H1 (cell line): Measurements from ENCODE around the gene POLDIP3. TPM values are rescaled to one million over a fixed set of nuclear protein-coding genes. Genes with fewer than 3 reads are reported as not detected.

ENCODE experiments used
- CTCF ChIA-PET: fragments of 300-600 bp; sonication (Branson Sonifier 250); formaldehyde crosslinking; loops from one replicate; lab custom pipeline; 2021; ENCODE audit not compliant: partially characterized antibody; lab: Charles Lee
- POLR2A ChIA-PET: fragments of 300-600 bp; sonication (Branson Sonifier 250); formaldehyde crosslinking; loops from one replicate; lab custom pipeline; 2021; ENCODE audit warnings: inconsistent platforms; ENCODE audit not compliant: partially characterized antibody; lab: Charles Lee
- DNase-seq, 2 experiments: peaks; one replicate each; pipeline versions ENCODE4 v3.0.0 to v3.0.0-alpha.2; 2010 to 2022; ENCODE audit warnings: low spot score in 2 of 2, low read depth in 1 of 2, mixed read lengths in 1 of 2
- FAIRE-seq: peaks from 2 replicates; lab custom pipeline; 2011; peaks lifted over from hg19 to GRCh38; lab: Jason Lieb, UNC
- H2AFZ ChIP-seq: 2 replicates; pipeline ENCODE4 v1.8.1; 2012; ENCODE audit warnings: low read length, inconsistent platforms
- H2AK5ac ChIP-seq: 2 replicates; pipeline ENCODE4 v1.6.1; 2013; ENCODE audit warnings: low read depth, low read length
- H2BK120ac ChIP-seq: replicated peaks from 2 replicates; pipeline ENCODE3; 2013; ENCODE audit warnings: low read depth, low read length, inconsistent platforms
- H2BK12ac ChIP-seq: 2 replicates; pipeline ENCODE4 v1.6.1; 2013; ENCODE audit warnings: low read depth, low read length
- H2BK15ac ChIP-seq: 2 replicates; pipeline ENCODE4 v1.6.1; 2013; ENCODE audit warnings: low read length
- H2BK20ac ChIP-seq: 2 replicates; pipeline ENCODE4 v1.6.1; 2013; ENCODE audit warnings: low read length
- H2BK5ac ChIP-seq: 2 replicates; pipeline ENCODE4 v1.6.1; 2013; ENCODE audit warnings: low read depth, low read length
- H3K14ac ChIP-seq: 2 replicates; pipeline ENCODE4 v1.6.1; 2013; ENCODE audit warnings: inconsistent platforms; ENCODE audit not compliant: insufficient read length
- H3K18ac ChIP-seq: 2 replicates; pipeline ENCODE4 v1.6.1; 2013; ENCODE audit warnings: low read length; ENCODE audit errors: extremely low read depth
- H3K23ac ChIP-seq: 2 replicates; pipeline ENCODE4 v1.6.1; 2013; ENCODE audit warnings: inconsistent platforms; ENCODE audit not compliant: insufficient read length
- H3K23me2 ChIP-seq: 2 replicates; pipeline ENCODE4 v1.6.1; 2013; ENCODE audit warnings: low read depth, low read length
- H3K27ac ChIP-seq: 2 replicates; pipeline ENCODE4 v1.6.1; 2011; ENCODE audit warnings: low read depth, low read length, inconsistent platforms
- H3K27me3 ChIP-seq, 4 experiments: replicated peaks in 1 of 4; 1 replicate in 1 of 4; 2 replicates in 3 of 4; pipeline versions ENCODE4 v1.6.1 to v1.8.1; 2011 to 2013; ENCODE audit warnings: low read length in 3 of 4, mild to moderate bottlenecking in 3 of 4, inconsistent platforms in 2 of 4, mixed read lengths in 2 of 4, moderate library complexity in 1 of 4; ENCODE audit not compliant: control insufficient read depth in 3 of 4, insufficient read depth in 3 of 4; ENCODE audit errors: extremely low read depth in 1 of 4
- H3K36me3 ChIP-seq, 4 experiments: 2 replicates each; pipeline versions ENCODE4 v1.6.1 to v1.8.1; 2011 to 2013; ENCODE audit warnings: mild to moderate bottlenecking in 4 of 4, low read length in 3 of 4, moderate library complexity in 2 of 4, control low read depth in 1 of 4, inconsistent platforms in 1 of 4; ENCODE audit not compliant: insufficient read depth in 4 of 4, control insufficient read depth in 2 of 4
- H3K4ac ChIP-seq: replicated peaks from 2 replicates; pipeline ENCODE3; 2013; ENCODE audit warnings: low read length, low read depth, mixed read lengths, inconsistent platforms; ENCODE audit not compliant: insufficient read length
- H3K4me1 ChIP-seq, 4 experiments: replicated peaks in 1 of 4; 1 replicate in 1 of 4; 2 replicates in 3 of 4; pipeline versions ENCODE4 v1.6.1 to v1.8.1; 2011 to 2013; ENCODE audit warnings: low read length in 3 of 4, inconsistent platforms in 2 of 4, mixed read lengths in 1 of 4; ENCODE audit not compliant: insufficient read depth in 4 of 4, control insufficient read depth in 3 of 4
- H3K4me2 ChIP-seq, 2 experiments: 2 replicates each; pipeline versions ENCODE4 v1.6.1 to v1.8.1; 2011 to 2013; ENCODE audit warnings: low read depth in 2 of 2, low read length in 2 of 2, control low read depth in 1 of 2, inconsistent platforms in 1 of 2, mild to moderate bottlenecking in 1 of 2; ENCODE audit not compliant: insufficient read depth in 1 of 2
- H3K4me3 ChIP-seq, 4 experiments: fragments of 200-600, 300-600 bp in 1 of 4; sonication (generic), shearing (Covaris generic), sonication (Bioruptor Twin) in 1 of 4; 2 replicates each; pipeline versions ENCODE4 v1.5.1 to v1.8.1; 2011 to 2016; ENCODE audit warnings: low read length in 4 of 4, low read depth in 3 of 4, control low read depth in 2 of 4, inconsistent platforms in 2 of 4, mild to moderate bottlenecking in 2 of 4, mixed read lengths in 1 of 4, moderate library complexity in 1 of 4; ENCODE audit not compliant: insufficient read depth in 2 of 4; ENCODE audit errors: extremely low read depth in 1 of 4
- H3K56ac ChIP-seq: replicated peaks from 2 replicates; pipeline ENCODE3; 2013; ENCODE audit warnings: low read depth, mild to moderate bottlenecking, mixed read lengths, low read length, inconsistent platforms; ENCODE audit not compliant: insufficient read length
- H3K79me1 ChIP-seq: 2 replicates; pipeline ENCODE4 v1.6.1; 2013; ENCODE audit warnings: low read depth, low read length, control low read depth
- H3K79me2 ChIP-seq, 2 experiments: 2 replicates each; pipeline versions ENCODE4 v1.6.1 to v1.8.1; 2012 to 2013; ENCODE audit warnings: low read length in 2 of 2, mild to moderate bottlenecking in 2 of 2, inconsistent platforms in 1 of 2; ENCODE audit not compliant: insufficient read depth in 2 of 2, control insufficient read depth in 1 of 2
- H3K9ac ChIP-seq, 4 experiments: replicated peaks in 1 of 4; 1 replicate in 1 of 4; 2 replicates in 3 of 4; pipeline versions ENCODE4 v1.6.1 to v1.8.1; 2011 to 2013; ENCODE audit warnings: low read depth in 3 of 4, low read length in 3 of 4, control low read depth in 2 of 4, mild to moderate bottlenecking in 2 of 4, moderate library complexity in 2 of 4, inconsistent platforms in 1 of 4; ENCODE audit errors: extremely low read depth in 1 of 4
- H3K9me3 ChIP-seq, 2 experiments: 2 replicates each; pipeline versions ENCODE4 v1.6.1 to v1.8.1; 2012 to 2013; ENCODE audit warnings: mild to moderate bottlenecking in 2 of 2, moderate library complexity in 2 of 2, control low read depth in 1 of 2, inconsistent platforms in 1 of 2, low read depth in 1 of 2, low read length in 1 of 2, mixed read lengths in 1 of 2; ENCODE audit not compliant: insufficient read depth in 2 of 2
- H4K20me1 ChIP-seq, 2 experiments: replicated peaks in 1 of 2; 2 replicates each; pipeline versions ENCODE3 to v1.8.1; 2011 to 2013; ENCODE audit warnings: inconsistent platforms in 2 of 2, low read length in 2 of 2, mild to moderate bottlenecking in 1 of 2; ENCODE audit not compliant: insufficient read depth in 2 of 2, control insufficient read depth in 1 of 2
- H4K5ac ChIP-seq: 2 replicates; pipeline ENCODE4 v1.6.1; 2013; ENCODE audit warnings: low read length, low read depth, mixed read lengths, inconsistent platforms; ENCODE audit not compliant: insufficient read length
- H4K8ac ChIP-seq: 2 replicates; pipeline ENCODE4 v1.8.0; 2013; ENCODE audit warnings: mild to moderate bottlenecking, moderate library complexity, low read length, inconsistent platforms; ENCODE audit not compliant: insufficient read depth; ENCODE audit errors: extremely low read depth
- H4K91ac ChIP-seq: replicated peaks from 2 replicates; pipeline ENCODE3; 2013; ENCODE audit warnings: low read length, mixed read lengths, inconsistent platforms; ENCODE audit not compliant: insufficient read length
- GABPA ChIP-seq: IDR thresholded peaks from 2 replicates; pipeline ENCODE4 v1.6.1; 2011; ENCODE audit warnings: mild to moderate bottlenecking, low read length, moderate library complexity, borderline replicate concordance; ENCODE audit not compliant: insufficient read depth
- POLR2A ChIP-seq, 2 experiments: IDR thresholded peaks; 1 replicate in 1 of 2; 2 replicates in 1 of 2; pipeline ENCODE4 v1.6.1; 2011; ENCODE audit warnings: low read depth in 2 of 2, low read length in 2 of 2, mild to moderate bottlenecking in 2 of 2; ENCODE audit errors: control extremely low read depth in 1 of 2
- SIX5 ChIP-seq: IDR thresholded peaks from 2 replicates; pipeline ENCODE4 v1.6.1; 2011; ENCODE audit warnings: mild to moderate bottlenecking, low read depth, low read length
- TAF7 ChIP-seq: optimal IDR thresholded peaks from 2 replicates; pipeline ENCODE3; 2011; ENCODE audit warnings: low read depth, mild to moderate bottlenecking, inconsistent platforms, low read length, moderate library complexity, borderline replicate concordance
- YY1 ChIP-seq: IDR thresholded peaks from 2 replicates; pipeline ENCODE4 v1.6.1; 2011; ENCODE audit warnings: low read depth, mild to moderate bottlenecking, low read length
- WGBS, 2 experiments: shearing (Covaris generic) in 1 of 2; methylation state at CpG; one replicate each; pipeline versions ENCODE4 v1.1.6 to v1.1.7; 2013 to 2015; ENCODE audit warnings: low lambda C conversion rate in 2 of 2, mixed read lengths in 2 of 2, inconsistent platforms in 1 of 2, low coverage in 1 of 2, missing lambda C conversion rate in 1 of 2; ENCODE audit not compliant: insufficient replicate concordance in 2 of 2, insufficient coverage in 1 of 2, insufficient read length in 1 of 2; ENCODE audit errors: extremely low coverage in 1 of 2, missing lambda C conversion rate in 1 of 2; 5-methylcytosine and 5-hydroxymethylcytosine counted together
- polyA plus RNA-seq, 7 experiments: library from polyadenylated mRNA; depleted of rRNA in 3 of 7; stranded (reverse) in 5 of 7; unstranded in 2 of 7; fragments of >200 nt in 5 of 7; fragments of 200-250 nt in 2 of 7; gene quantifications; 1 replicate in 5 of 7; 2 replicates in 1 of 7; 4 replicates in 1 of 7; pipeline versions ENCODE4 v1.2.1 to v1.2.3, GENCODE V29; 2011 to 2013; ENCODE audit warnings: missing spikeins in 2 of 7, mixed read lengths in 2 of 7
- total RNA-seq: library from RNA; stranded (reverse); fragmentation: NEBNext Ultra II Directional; extraction: Animal tissue kit (Norgen Biotek cat#: 25700); gene quantifications from 2 replicates; pipeline ENCODE4 v1.2.1, GENCODE V29; 2021

The POLDIP3 gene
- total and polyA plus RNA-seq, 2 of the 8 experiments (the other 6 are each of a cell fraction or from before 2014, with no cell fraction given), result 43.5 to 84.6 TPM

DNA sequence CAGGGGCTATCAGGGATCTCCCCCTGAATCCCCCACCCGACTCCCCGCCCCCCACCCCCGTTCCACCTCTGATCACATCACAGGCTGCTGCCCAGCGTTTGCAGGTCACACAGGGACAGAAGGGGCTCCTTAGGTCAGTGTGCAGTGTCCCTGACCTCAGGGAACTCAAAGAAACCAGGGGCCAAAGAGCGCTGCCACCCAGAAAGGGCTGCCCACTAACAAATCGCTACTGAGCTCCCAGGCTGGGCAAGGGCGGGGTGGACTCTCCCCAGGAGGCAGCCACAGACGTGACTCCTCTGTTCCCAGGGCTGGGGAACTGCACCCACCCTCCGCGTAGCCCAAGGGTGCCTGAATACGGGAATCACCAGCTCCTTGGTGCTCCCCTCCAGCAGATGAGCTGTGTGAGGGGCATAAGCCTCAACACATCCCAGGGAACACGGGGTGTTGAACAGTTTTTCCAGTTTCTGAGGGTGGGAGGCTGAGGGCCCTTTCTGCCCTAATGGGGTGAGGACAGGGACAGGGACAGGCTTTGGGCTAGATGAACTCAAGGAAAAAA, 9.9 kb upstream of the POLDIP3 start:
- Histone ChIP-seq H2BK15ac (no peak overlapping the region), H2BK5ac (0 out of 2 replicates have a peak overlapping the region, but pooled peaks have one; percentile 71), H3K9me3 (no peaks in the 10 kb centered on the region), H3K36me3 (peaks cover 4 to 30% (median 13%) of the 10 kb centered on the region in 4 experiments; a peak in 5 of 8 replicates), H3K27me3 (no peaks in the 10 kb centered on the region), H3K23me2 (no peaks in the 10 kb centered on the region), H3K79me2 (no peaks in the 10 kb centered on the region), H4K20me1 (peaks cover 1 to 8% of the 10 kb centered on the region in 2 experiments), H4K91ac (no peak overlapping the region), H3K4me3 (no peak overlapping the region), H4K8ac (no peak overlapping the region), H3K18ac (no peak overlapping the region), H2AK5ac (no peak overlapping the region), H2BK12ac (no peak overlapping the region), H3K14ac (no peak overlapping the region), H4K5ac (no peak overlapping the region), H3K23ac (no peak overlapping the region), H3K27ac (no peak overlapping the region), H3K9ac (no peak overlapping the region), H3K4me1 (no peaks in the 10 kb centered on the region; a peak in 1 of 7 replicates), H3K4ac (no peak overlapping the region), H2BK120ac (no peak overlapping the region), H3K79me1 (no peaks in the 10 kb centered on the region), H2BK20ac (no peak overlapping the region), H3K4me2 (no peak overlapping the region), H2AFZ (no peak overlapping the region), H3K56ac (no peak overlapping the region)
- DNase-seq (no peak), FAIRE-seq (no peak)
- no peak for TF ChIP-seq TAF7
- no peak for TF ChIP-seq YY1
- no peak for TF ChIP-seq GABPA
- no peak for TF ChIP-seq SIX5
- TF ChIP-seq POLR2A (IDR thresholded peaks at IDR 0.05; ENCODE audit: control extremely low read depth in 1 of 2, low read depth in 2 of 2, low read length in 2 of 2), result no peak
- 87% methylated on average over 12 of the region's 12 CpGs; no CpG with 5 or more reads in 1 of the 2 experiments for WGBS, 2 experiments
- CTCF ChIA-PET, result interaction anchor here (0.6 to 4.9 kb wide), 5 partner anchors 7 to 123 kb away, joined by 3 to 43 read pairs (median 3); no protein-coding TSS in a partner anchor
- POLR2A ChIA-PET, result interaction anchor here (0.7 to 8.9 kb wide), 2 partner anchors 11 to 12 kb away, joined by 3 to 85 read pairs; partner anchors contain the start of gene POLDIP3
